COLO668 (cell line): ENCODE results near the gene OPA3.
A peak's percentile ranks its signal among the peaks of the same experiment; 100 is the strongest.

ENCODE experiments used
- DNase-seq: peaks from one replicate; lab custom pipeline; 2025; ENCODE audit not compliant: unreplicated experiment; lab: John Stamatoyannopoulos, UW

Gene OPA3

DNA sequence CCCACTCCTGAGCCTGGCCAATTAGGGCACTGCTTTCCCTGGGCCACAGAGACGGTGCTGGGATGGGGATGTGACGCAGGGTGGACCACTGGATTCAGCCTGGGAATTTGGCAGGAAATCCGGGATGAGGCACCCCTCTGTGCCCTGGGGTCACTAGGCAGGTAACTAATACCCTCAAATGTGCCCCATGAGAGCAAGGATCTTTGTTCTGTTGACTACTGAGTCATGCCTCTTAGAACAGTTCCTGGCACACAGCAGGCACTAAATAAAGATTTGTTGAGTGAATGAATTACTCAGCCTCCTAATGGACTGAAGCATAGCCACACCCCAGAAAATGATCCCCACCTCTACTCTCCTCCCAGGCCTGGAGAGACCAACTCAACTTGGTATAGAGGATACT, 15.9 kb downstream of the OPA3 start:
- no peak for DNase-seq

DNA sequence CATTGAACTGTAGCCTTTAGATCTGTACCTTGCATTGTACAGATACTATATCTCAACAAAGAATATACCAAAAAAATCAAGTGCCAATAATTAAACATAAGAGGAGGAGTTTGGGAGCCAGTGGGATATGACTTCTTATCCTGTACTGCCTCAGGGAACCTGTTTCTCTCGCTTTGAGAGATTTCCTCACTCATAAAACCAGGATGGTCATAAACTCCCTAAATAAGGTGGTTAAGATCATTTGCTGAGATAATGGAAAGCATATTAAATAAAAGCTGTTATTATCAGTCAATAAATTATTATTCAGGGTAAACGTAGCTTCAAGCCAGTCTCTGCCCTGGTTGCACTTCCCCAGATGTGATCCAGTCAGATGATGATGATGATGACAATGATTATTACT, 17.0 kb downstream of the OPA3 start:
- DNase-seq: no peak

GRCh38 chr19:45564131-45564780, 20.3 kb downstream of the OPA3 start:
- DNase-seq: no peak

- no peak for DNase-seq
These were observed 23.9 kb downstream of the OPA3 start for GRCh38 chr19:45560686-45561085.

DNA sequence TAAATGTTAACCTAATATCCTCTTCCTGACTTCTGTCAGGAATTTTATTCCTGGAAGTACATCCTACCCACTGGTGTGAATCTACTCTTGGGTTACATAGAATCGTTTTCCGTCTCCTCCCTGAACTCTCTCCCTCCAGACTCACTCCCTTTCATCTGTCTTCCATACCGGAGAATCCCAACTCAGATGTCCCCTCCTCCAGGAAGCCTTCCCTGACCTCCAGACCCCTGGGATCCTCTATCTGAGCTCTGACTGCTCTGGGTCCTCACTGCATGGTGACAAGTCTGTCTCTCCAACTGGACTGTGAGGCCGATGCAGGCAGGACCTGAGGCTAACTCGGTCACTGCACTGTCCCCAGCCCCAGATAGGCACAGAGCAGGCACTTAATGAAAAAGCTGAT, 24.6 kb downstream of the OPA3 start:
- no peak for DNase-seq

GRCh38 chr19:45558399-45558878, 26.2 kb downstream of the OPA3 start:
- DNase-seq: peak; percentile 15

DNA sequence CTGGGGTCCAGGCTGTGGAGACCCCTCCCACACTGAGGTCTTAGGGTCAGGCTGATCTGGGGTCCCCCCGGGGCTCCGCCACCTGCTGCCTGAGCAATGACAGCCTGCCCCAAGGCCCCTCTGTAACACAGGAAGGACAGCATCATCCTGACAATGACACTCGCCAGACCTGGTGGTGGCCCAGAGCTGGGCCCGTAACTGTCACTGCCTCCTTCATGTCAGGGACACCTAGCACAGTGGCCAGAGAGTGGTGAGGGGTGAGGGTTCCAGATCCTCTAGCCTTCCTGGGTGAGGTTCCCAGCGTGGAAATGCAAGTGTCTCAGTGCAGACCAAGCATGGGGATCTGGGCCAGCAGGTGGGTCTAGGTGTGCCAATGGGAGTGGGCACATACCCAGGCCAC, 27.8 kb downstream of the OPA3 start:
- DNase-seq: no peak

- no peak for DNase-seq
These were observed 30.1 kb downstream of the OPA3 start for GRCh38 chr19:45554481-45554880.

DNA sequence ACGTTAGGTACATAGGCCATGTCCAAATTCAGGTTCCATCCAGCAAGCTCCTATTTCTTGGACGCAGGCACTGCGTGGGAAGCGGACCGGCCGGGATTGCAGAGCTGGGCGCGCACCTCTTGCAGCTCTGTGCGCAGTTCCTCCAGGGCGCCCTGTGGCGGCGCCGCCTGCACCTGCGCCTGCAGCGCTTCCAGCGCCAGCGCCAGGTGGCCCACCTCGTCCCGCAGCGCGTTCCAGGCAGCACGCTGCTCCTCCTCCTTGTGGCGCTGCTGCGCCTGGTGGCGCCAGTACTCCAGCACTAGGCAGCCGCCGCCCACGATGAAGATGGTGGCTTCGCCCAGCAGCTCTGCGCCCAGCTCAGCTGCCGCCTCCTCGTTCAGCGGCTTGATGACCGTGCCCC, 31.1 kb downstream of the OPA3 start:
- no peak for DNase-seq

GRCh38 chr19:45547965-45548609, 36.5 kb downstream of the OPA3 start:
- DNase-seq: no peak

- DNase-seq: no peak
These were observed 37.3 kb downstream of the OPA3 start for GRCh38 chr19:45547211-45547770.

GRCh38 chr19:45542234-45542668, 42.4 kb downstream of the OPA3 start:
- no peak for DNase-seq

DNA sequence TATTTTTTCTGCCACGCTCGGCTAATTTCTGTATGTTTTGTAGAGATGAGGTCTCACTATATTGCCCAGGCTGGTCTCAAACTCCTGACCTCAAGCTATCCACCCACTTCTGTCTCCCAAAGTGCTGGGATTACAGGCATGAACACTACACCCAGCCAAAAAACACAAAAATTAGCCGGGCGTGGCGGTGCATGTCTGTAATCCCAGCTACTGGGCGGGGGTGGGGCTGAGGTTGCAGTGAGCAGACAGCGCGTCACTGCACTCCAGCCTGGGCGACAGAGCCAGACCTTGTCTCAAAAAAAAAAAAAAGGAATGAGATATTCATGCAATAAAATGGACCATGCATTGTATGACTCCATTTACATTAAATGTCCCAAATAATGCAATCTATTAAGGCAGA, 45.1 kb downstream of the OPA3 start:
- no peak for DNase-seq

GRCh38 chr19:45531349-45531748, 53.3 kb downstream of the OPA3 start:
- no peak for DNase-seq

DNA sequence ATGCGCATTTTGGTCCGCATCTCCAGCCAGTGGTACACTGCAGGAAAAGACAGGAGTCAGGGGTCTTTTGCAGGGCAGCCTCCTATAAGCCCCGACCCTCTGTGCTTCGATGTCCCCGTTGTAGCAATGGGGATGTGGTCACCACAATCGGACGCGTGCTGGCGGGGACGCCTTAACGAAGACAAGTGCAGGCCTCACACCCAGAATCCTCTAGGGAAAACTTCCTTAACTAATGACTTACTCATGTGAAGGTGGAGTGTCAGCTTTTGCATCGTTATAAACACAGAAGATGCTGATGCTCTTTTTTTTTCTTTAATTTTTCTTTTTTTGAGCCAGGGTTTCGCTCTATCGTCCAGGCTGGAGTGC, 55.2 kb downstream of the OPA3 start:
- no peak for DNase-seq

- peak; percentile 59 for DNase-seq
These were observed 55.7 kb downstream of the OPA3 start for GRCh38 chr19:45528744-45529419.

- peak; percentile 48 for DNase-seq
These were observed 56.4 kb downstream of the OPA3 start for GRCh38 chr19:45528149-45528743.

- DNase-seq: no peak
These were observed 56.9 kb downstream of the OPA3 start for GRCh38 chr19:45527731-45528130.

- no peak for DNase-seq
These were observed 57.6 kb downstream of the OPA3 start for GRCh38 chr19:45526971-45527370.

DNA sequence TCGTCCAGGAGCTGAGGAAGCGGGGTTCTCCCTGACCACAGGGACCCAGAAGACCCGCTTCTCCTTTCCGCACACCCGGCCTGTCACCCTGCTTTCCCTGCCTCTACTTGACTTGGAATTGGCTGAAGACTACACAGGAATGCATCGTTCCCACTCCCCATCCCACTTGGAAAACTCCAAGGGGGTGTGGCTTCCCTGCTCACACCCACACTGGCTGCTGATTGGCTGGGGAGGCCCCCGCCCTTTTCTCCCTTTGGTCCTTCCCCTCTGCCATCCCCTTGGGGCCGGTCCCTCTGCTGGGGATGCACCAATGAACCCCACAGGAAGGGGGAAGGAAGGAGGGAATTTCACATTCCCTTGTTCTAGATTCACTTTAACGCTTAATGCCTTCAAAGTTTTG, 58.5 kb downstream of the OPA3 start:
- peak; percentile 41 for DNase-seq

GRCh38 chr19:45524575-45525129, 60.0 kb downstream of the OPA3 start:
- DNase-seq: no peak
